Non-pigmented ciliary epithelial cell (primary cell): ENCODE data around the gene ACER1.
"Not testable (repeated sequence)": the region's sequence is repeated elsewhere in the genome, so short reads cannot be mapped to it uniquely, and the experiment has no call there.

Experiments used
- DNase-seq: peaks from one replicate; pipeline ENCODE4 v3.0.0-alpha.2; 2010; ENCODE audit warnings: low read depth

The ACER1 gene

GRCh38 chr19:6287269-6287885 lies 46.0 kb downstream of the ACER1 start:
- no peak for DNase-seq

- no peak for DNase-seq
These were observed 46.7 kb downstream of the ACER1 start for GRCh38 chr19:6286676-6287075.

GRCh38 chr19:6282393-6282792 lies 51.0 kb downstream of the ACER1 start:
- not testable (repeated sequence) for DNase-seq

GRCh38 chr19:6279931-6280591 lies 53.4 kb downstream of the ACER1 start, which contains the start of gene MLLT1:
TSS of gene MLLT1 (minus strand) at chr19:6279975. CDS start at chr19:6279784, 191 bp downstream.
- DNase-seq = peak; percentile 77

GRCh38 chr19:6279620-6279930 lies 53.8 kb downstream of the ACER1 start:
- no peak for DNase-seq

GRCh38 chr19:6278740-6279619 lies 54.4 kb downstream of the ACER1 start:
- DNase-seq = no peak

GRCh38 chr19:6278051-6278450 lies 55.4 kb downstream of the ACER1 start:
- no peak for DNase-seq

- no peak for DNase-seq
These were observed 57.0 kb downstream of the ACER1 start for GRCh38 chr19:6276447-6276846.

GRCh38 chr19:6275170-6275744 lies 58.2 kb downstream of the ACER1 start:
- DNase-seq = no peak

GRCh38 chr19:6274756-6275155 lies 58.7 kb downstream of the ACER1 start:
- no peak for DNase-seq

GRCh38 chr19:6273701-6274601 lies 59.5 kb downstream of the ACER1 start:
- no peak for DNase-seq

GRCh38 chr19:6272913-6273600 lies 60.4 kb downstream of the ACER1 start:
- DNase-seq = no peak

GRCh38 chr19:6272411-6272791 lies 61.0 kb downstream of the ACER1 start:
- no peak for DNase-seq

- no peak for DNase-seq
These were observed 61.5 kb downstream of the ACER1 start for GRCh38 chr19:6271721-6272410.

GRCh38 chr19:6271251-6271650 lies 62.2 kb downstream of the ACER1 start:
- no peak for DNase-seq

GRCh38 chr19:6270822-6271221 lies 62.6 kb downstream of the ACER1 start:
- no peak for DNase-seq

GRCh38 chr19:6270076-6270745 lies 63.2 kb downstream of the ACER1 start:
- no peak for DNase-seq

- DNase-seq = no peak
These were observed 64.1 kb downstream of the ACER1 start for GRCh38 chr19:6269101-6269886.

- no peak for DNase-seq
These were observed 65.0 kb downstream of the ACER1 start for GRCh38 chr19:6268382-6268771.
